Esophagus muscularis mucosa (tissue), 4 donors: Measurements from ENCODE around the gene ZYX. TPM values are rescaled to one million over a fixed set of nuclear protein-coding genes. Genes with fewer than 3 reads are reported as not detected.

ENCODE experiments used
- DNase-seq: peaks from one replicate; pipeline ENCODE4 v3.0.0-alpha.2; 2017; ENCODE audit errors: extremely low spot score
- H3K27ac ChIP-seq, 4 donors: fragments of 200-600 bp; sonication (generic); replicated peaks in 1 of 4; 1 replicate in 3 of 4; 2 replicates in 1 of 4; pipeline ENCODE4 v1.5.1; 2016 to 2019; ENCODE audit warnings: mild to moderate bottlenecking in 1 of 4
- H3K27me3 ChIP-seq, 4 donors: fragments of 200-600 bp; sonication (generic); one replicate each; pipeline versions ENCODE4 v1.5.1 to v1.6.0; 2016 to 2019
- H3K36me3 ChIP-seq, 4 donors: fragments of 200-600 bp; sonication (generic); one replicate each; pipeline ENCODE4 v1.5.1; 2016 to 2019
- H3K4me1 ChIP-seq, 4 donors: fragments of 200-600 bp; sonication (generic); one replicate each; pipeline ENCODE4 v1.5.1; 2016 to 2019
- H3K4me3 ChIP-seq, 4 donors: fragments of 200-600 bp; sonication (generic); 1 replicate in 2 of 4; 2 replicates in 2 of 4; pipeline ENCODE4 v1.5.1; 2016 to 2019; ENCODE audit warnings: mild to moderate bottlenecking in 4 of 4, moderate library complexity in 1 of 4
- H3K9me3 ChIP-seq, 4 donors: fragments of 200-600 bp; sonication (generic); 1 replicate in 3 of 4; 2 replicates in 1 of 4; pipeline ENCODE4 v1.5.1; 2016 to 2019
- EP300 ChIP-seq: sonication (generic); formaldehyde crosslinking; IDR thresholded peaks from one replicate; pipeline ENCODE4 v1.6.1; 2017; ENCODE audit warnings: antibody characterized with exemption
- POLR2A ChIP-seq: fragments of 450-650 bp; IDR thresholded peaks from one replicate; pipeline ENCODE4 v1.6.1; 2017; ENCODE audit warnings: antibody characterized with exemption, moderate library complexity, mild to moderate bottlenecking, low read depth
- POLR2AphosphoS5 ChIP-seq, 2 donors: sonication (generic); formaldehyde crosslinking; IDR thresholded peaks; one replicate each; pipeline ENCODE4 v1.6.1; 2017; ENCODE audit warnings: antibody characterized with exemption in 2 of 2
- WGBS: methylation state at CpG from one replicate; pipeline ENCODE4 v1.1.5; 2018; 5-methylcytosine and 5-hydroxymethylcytosine counted together
- intact Hi-C: fragments of 100-400 bp; cut with DNase I; formaldehyde crosslinking; loops from one replicate; pipeline ENCODE4 v1.15.1; 2023
- total RNA-seq, 4 donors: library from RNA; depleted of rRNA; stranded (reverse); fragments of >200 nt; gene quantifications; one replicate each; pipeline versions ENCODE4 v1.1.0 to v1.2.1, GENCODE V29; 2016
- TF ChIP-seq, protein P1 (sequence below), 3 experiments: fragments of 200-600 bp in 2 of 3; fragments of 450-650 bp in 1 of 3; sonication (generic) in 2 of 3; IDR thresholded peaks; one replicate each; pipeline ENCODE4 v1.5.1; 2017 to 2019; ENCODE audit warnings: antibody characterized with exemption in 3 of 3, mild to moderate bottlenecking in 2 of 3, moderate library complexity in 1 of 3

ZYX gene
- total RNA-seq, 4 donors from 2014 or later, result 186 to 469 (median 245) TPM

DNA sequence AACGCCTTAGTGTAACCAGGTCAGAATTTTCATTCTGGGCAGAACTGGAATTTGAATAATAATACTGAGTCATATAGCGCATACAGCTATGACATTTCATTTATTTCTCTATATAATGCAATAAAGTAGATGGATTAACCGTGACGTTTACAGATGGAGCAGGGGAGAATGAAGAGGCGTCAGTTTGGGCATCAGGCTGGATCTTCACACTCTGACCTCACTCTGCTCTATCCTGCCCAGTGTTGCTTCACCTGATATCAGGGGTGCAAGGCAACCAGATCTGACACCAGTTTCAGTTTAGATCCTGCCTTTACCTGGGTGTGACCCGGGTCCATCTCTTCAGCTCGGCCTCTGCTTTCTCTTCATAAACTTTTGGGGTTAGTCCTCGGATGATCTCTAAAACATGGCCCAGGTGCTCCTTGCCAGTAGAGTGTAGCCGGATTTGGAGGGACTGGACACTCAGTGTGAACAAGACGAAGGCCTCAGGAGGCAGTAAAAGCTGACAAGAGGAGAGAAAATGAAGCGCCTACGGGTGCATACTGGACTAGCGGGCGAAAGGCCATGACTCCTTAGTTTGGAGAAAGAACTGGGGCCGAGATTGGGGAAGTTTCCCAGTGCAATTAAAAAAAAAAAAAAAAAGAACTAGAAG, 1.4 kb upstream of the ZYX start:
- DNase-seq, result no peak
- TF ChIP-seq, protein P1, sequence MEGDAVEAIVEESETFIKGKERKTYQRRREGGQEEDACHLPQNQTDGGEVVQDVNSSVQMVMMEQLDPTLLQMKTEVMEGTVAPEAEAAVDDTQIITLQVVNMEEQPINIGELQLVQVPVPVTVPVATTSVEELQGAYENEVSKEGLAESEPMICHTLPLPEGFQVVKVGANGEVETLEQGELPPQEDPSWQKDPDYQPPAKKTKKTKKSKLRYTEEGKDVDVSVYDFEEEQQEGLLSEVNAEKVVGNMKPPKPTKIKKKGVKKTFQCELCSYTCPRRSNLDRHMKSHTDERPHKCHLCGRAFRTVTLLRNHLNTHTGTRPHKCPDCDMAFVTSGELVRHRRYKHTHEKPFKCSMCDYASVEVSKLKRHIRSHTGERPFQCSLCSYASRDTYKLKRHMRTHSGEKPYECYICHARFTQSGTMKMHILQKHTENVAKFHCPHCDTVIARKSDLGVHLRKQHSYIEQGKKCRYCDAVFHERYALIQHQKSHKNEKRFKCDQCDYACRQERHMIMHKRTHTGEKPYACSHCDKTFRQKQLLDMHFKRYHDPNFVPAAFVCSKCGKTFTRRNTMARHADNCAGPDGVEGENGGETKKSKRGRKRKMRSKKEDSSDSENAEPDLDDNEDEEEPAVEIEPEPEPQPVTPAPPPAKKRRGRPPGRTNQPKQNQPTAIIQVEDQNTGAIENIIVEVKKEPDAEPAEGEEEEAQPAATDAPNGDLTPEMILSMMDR (IDR thresholded peaks at IDR 0.05), result no peak
- TF ChIP-seq EP300 (no peak), POLR2A (no peak), POLR2AphosphoS5 (IDR thresholded peaks at IDR 0.05) (no peak)
- Histone ChIP-seq H3K36me3 (peaks cover 0 to 24% (median 10%) of the 10 kb centered on the region in 4 donors), H3K27me3 (no peaks in the 10 kb centered on the region), H3K4me1 (peaks cover 36 to 61% (median 53%) of the 10 kb centered on the region in 4 donors), H3K9me3 (no peaks in the 10 kb centered on the region), H3K27ac (peak overlapping the region; percentile 100), H3K4me3 (peak overlapping the region; percentile 74 to 99 (median 98))
- intact Hi-C loops, result loop anchor here (1.0 kb wide), 1 partner anchor 37 kb away; no protein-coding TSS in a partner anchor
- WGBS, result 15% methylated on average over 15 of the region's 15 CpGs

DNA sequence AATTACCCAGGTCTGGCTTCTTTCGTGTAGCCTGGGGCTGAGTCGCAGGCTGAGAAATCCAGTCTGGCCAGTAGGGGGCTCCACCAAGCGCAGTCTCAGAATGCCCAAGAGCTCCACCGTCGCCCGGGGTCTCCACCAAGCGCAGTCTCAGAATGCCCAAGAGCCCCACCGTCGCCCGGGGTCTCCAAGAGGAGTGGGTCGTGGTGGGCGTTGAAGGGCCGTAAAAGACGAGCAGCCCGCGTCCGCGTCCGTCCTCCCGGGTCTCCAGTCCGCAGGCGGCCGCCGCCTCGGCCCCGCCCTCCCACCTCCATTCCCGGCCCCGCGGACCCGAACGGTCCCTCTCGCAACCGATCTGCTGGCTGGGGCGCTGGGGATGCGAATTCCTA, 892 bp upstream of the ZYX start:
- intact Hi-C loops, result loop anchor here (1.0 kb wide), 1 partner anchor 36 kb away; no protein-coding TSS in a partner anchor
- 2% methylated on average over 11 of the region's 35 CpGs for whole genome bisulfite sequencing
- peak overlapping the region; percentile 100 for H3K27ac ChIP-seq
- H3K9me3 ChIP-seq, result no peaks in the 10 kb centered on the region
- peak; percentile 97 for DNase-seq
- H3K36me3 ChIP-seq, result peaks cover 0 to 24% (median 10%) of the 10 kb centered on the region in 4 donors
- H3K4me3 ChIP-seq, result peak overlapping the region; percentile 74 to 99 (median 98)
- peaks cover 41 to 66% (median 58%) of the 10 kb centered on the region in 4 donors for H3K4me1 ChIP-seq
- H3K27me3 ChIP-seq, result no peaks in the 10 kb centered on the region
- TF ChIP-seq, protein P1 (IDR thresholded peaks at IDR 0.05), result peak; percentile 85 to 92 (median 90)
- TF ChIP-seq EP300, result no peak
- peak in 1 of 2 donors; percentile 7 for TF ChIP-seq POLR2AphosphoS5 (IDR thresholded peaks at IDR 0.05)
- TF ChIP-seq POLR2A, result no peak

DNA sequence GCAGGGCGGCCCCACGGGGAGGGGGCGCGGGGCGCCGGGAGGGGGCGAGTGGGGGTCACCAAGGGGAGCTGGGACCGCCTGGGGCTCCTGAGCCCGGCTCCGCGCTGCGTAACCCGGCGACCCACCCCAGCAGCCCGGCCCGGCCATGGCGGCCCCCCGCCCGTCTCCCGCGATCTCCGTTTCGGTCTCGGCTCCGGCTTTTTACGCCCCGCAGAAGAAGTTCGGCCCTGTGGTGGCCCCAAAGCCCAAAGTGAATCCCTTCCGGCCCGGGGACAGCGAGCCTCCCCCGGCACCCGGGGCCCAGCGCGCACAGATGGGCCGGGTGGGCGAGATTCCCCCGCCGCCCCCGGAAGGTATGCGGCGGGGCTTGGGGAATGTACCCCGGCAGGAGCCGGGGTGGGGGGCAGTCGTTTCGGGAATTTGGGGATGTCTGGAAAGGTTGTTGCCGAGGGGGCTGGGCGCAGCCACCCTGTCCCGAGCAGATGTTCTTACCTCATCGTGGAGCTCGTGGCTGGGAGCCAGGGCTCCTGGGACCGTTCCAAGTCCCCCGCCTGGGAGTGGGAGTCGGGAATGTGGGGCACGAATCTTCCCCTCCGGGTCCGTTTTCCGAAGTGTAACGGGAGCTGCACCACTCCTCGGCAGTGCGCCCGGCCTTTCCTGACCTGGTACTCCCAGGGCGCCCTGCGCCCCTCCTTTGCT, 431 bp downstream of the ZYX start:
- DNase-seq, result no peak
- 1% methylated on average over 39 of the region's 64 CpGs for WGBS
- H3K4me1 ChIP-seq, result peaks cover 55 to 78% (median 72%) of the 10 kb centered on the region in 4 donors
- H3K36me3 ChIP-seq, result peaks cover 0 to 24% (median 12%) of the 10 kb centered on the region in 4 donors
- peak; percentile 46 to 53 for TF ChIP-seq POLR2AphosphoS5 (IDR thresholded peaks at IDR 0.05)
- TF ChIP-seq, protein P1 (IDR thresholded peaks at IDR 0.05), result no peak
- H3K27ac ChIP-seq, result peak overlapping the region; percentile 100
- no peaks in the 10 kb centered on the region for H3K27me3 ChIP-seq
- H3K4me3 ChIP-seq, result peak overlapping the region; percentile 74 to 99 (median 98)
- intact Hi-C loops, result no loop called here
- H3K9me3 ChIP-seq, result no peaks in the 10 kb centered on the region

DNA sequence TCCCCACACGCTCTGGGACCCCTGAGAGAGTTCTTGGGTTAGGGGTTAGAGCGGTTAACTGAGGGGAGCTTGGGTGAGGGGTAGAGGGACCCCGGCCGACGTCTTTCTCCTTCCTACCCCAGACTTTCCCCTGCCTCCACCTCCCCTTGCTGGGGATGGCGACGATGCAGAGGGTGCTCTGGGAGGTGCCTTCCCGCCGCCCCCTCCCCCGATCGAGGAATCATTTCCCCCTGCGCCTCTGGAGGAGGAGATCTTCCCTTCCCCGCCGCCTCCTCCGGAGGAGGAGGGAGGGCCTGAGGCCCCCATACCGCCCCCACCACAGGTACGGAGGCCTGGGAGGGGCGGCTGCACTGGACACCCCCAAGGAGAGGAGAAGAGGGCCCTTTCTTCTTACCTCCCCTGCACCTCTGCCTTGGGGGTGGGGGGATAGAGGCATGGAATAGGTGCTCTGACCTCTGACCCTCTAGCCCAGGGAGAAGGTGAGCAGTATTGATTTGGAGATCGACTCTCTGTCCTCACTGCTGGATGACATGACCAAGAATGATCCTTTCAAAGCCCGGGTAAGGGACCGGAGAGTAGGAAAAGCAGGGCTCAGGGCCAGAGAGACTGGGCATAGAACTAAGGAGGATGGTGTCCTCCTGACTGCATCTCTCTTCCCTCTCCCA, 1.1 kb downstream of the ZYX start:
- H3K36me3 ChIP-seq, result peaks cover 0 to 30% (median 16%) of the 10 kb centered on the region in 4 donors
- H3K27me3 ChIP-seq, result no peaks in the 10 kb centered on the region
- H3K4me3 ChIP-seq, result peak overlapping the region; percentile 74 to 99 (median 98)
- DNase-seq, result no peak
- no peaks in the 10 kb centered on the region for H3K9me3 ChIP-seq
- 10% methylated on average over 8 of the region's 21 CpGs for WGBS
- intact Hi-C loops, result no loop called here
- TF ChIP-seq, protein P1 (IDR thresholded peaks at IDR 0.05), result no peak
- TF ChIP-seq EP300 (no peak), POLR2A (no peak), POLR2AphosphoS5 (IDR thresholded peaks at IDR 0.05) (no peak)
- H3K27ac ChIP-seq, result peak overlapping the region; percentile 100
- peaks cover 61 to 80% (median 78%) of the 10 kb centered on the region in 4 donors for H3K4me1 ChIP-seq
